B cell (primary cell): ENCODE results near the gene RPL27.

Source experiments
- CTCF ChIP-seq: fragments of 200-600 bp; IDR thresholded peaks from one replicate; pipeline ENCODE4 v1.8.0; 2022; ENCODE audit warnings: antibody characterized with exemption, mild to moderate bottlenecking
- EZH2 ChIP-seq: IDR thresholded peaks from 2 replicates; pipeline ENCODE4 v1.6.1; 2012; ENCODE audit warnings: borderline replicate concordance, low read depth, mild to moderate bottlenecking, moderate library complexity, low read length; ENCODE audit not compliant: insufficient read depth, poor library complexity, severe bottlenecking

DNA sequence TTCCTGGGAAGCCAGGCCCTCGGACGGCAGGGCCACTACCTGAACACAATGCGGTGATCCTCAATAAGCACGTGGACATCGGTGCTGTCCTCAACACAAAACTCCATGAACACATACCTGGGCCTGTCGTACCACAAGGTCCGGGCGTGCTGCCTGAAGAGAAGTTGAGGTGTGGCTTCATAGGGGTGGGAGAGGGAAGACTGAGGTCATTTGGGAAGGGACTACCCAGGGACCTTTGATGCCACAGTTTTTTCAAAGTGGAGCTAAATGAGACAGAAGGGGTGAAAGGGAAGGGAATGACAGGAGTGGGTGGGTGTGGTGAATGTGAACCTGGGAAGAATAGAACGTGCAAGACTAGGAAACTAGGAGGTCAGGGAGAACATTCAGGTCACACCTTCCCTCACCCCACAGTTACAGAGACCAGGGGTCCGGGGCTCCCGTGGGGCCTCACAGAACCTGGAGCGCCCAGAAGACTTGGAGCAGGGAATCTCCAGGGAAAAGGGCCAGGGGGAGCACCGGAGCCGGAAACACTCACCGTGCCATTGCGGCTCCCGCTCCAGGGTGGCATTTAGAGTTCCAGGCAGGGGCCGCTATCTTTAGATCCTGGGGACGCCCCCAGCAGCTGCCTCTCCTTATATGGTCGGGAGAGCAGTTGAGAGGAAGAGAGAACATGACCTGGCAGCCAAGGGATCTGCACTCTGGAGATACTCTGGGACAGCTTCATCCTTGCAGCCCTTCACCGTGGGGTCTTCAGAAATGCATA, 18.5 kb upstream of the RPL27 start, which contains the start of gene PTGES3L:
- TF ChIP-seq CTCF (no peak), EZH2 (no peak)
